Measurements from ENCODE around the gene PLCH1.
"Not testable (repeated sequence)": the region's sequence is repeated elsewhere in the genome, so short reads cannot be mapped to it uniquely, and the experiment has no call there.

PLCH1 gene

DNA sequence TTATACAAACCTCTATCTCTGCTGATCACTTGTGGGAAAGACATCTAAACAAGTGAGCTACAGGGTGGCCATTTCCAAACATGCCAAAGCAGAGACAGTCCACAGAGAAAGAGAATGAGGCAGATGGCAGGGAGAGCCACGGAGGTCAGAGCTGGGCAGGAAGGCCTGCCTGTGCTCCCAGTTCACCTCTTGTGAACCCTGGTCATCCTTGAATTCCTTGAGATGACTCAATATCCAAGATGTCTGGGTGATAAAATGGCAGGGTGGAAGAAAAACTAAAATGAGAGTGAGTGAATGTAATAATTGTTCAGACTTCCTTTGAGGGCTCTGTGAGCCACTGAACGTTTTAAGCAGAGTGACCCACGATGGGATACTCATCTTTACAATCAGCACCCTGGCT, 104.8 kb downstream of the PLCH1 start:
- no peak for DNase-seq

DNA sequence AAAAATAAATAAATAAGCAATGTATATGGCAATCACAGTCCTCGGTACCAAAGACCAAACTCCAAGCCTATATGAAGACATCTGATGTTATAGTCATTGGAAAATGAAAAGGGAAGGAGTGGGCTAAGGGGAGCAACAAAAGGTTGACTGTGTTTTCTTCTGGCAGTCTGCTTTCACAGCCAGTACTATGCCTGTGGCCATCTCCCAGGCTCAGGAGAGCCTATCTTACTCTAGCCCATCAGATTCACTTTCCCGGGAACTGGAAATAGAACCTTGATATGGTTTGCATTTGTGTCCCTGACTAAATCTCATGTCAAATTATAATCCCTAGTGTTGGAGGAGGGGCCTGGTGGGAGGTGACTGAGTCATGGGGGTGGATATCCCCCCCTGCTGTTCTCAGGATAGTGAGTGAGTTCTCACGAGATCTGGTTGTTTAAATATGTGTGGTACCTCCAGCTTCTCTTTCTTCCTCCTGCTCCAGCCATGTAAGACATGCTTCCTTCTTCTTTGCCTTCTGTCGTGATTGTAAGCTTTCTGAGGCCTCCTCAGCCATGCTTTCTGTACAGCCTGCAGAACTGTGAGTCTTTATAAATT, 105.3 kb downstream of the PLCH1 start:
- DNase-seq = no peak

DNA sequence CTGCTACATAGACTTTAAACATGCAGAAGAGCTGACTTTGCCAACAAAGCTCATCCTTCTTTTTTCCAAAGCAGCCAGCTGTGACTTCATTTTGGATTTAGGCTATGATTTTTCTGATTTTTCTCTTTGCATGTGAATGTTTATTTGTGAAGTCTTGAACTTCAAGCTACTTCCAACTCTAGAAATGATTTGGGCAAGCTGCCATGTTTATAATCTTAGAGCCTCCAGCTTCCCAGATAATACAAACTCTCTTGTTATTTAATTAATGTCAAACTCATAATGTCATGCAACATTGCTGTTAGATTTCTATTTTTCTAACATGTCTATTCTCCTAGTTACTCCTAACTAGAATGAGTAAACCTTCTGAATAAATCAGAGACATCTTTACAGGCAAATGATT, 106.4 kb downstream of the PLCH1 start:
- DNase-seq = not testable (repeated sequence)

GRCh38 chr3:155637567-155637966, 107.3 kb downstream of the PLCH1 start:
- no peak for DNase-seq

DNA sequence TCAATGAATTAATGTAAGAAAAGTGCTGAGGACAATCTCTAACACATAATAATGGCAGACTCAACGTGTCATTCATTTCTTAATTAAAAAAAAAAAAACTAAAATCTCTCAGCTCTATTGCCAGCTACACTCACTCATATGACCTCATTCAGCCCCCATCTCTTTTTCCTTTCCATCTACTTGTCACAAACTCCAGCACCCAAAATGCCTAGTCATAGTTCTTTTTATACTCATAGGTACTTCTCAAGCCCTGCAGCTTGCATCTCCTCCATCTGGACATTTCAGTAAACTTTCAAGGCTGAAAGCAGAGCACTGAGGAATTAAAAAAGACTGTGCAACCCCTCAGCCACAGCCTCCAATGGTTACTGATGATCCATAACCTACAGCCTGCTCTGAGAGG, 109.8 kb downstream of the PLCH1 start:
- DNase-seq = no peak

- DNase-seq = no peak
Measured at GRCh38 chr3:155634121-155634719, 110.7 kb downstream of the PLCH1 start.

GRCh38 chr3:155631323-155632019, 113.4 kb downstream of the PLCH1 start:
- no peak for DNase-seq

- no peak for DNase-seq
Measured at GRCh38 chr3:155629556-155629955, 115.3 kb downstream of the PLCH1 start.

DNA sequence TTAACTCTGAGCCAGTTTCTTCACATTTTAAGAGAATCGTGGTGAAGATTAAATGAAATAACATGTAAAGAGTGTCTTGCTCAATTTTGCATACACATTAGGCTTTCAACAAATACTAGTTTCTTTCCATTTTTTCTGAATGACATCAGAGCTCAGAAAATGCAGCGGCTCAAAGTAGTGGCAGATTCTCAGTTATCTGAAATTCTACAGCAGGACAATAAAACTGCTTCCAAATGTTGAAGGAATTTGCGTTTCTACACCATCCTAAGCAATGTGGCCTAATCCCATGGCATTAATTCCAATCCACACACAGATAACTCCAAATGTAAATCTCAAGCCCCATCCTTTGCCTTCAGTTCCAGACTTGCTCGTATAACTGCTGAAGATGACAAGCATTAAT, 115.8 kb downstream of the PLCH1 start:
- no peak for DNase-seq

DNA sequence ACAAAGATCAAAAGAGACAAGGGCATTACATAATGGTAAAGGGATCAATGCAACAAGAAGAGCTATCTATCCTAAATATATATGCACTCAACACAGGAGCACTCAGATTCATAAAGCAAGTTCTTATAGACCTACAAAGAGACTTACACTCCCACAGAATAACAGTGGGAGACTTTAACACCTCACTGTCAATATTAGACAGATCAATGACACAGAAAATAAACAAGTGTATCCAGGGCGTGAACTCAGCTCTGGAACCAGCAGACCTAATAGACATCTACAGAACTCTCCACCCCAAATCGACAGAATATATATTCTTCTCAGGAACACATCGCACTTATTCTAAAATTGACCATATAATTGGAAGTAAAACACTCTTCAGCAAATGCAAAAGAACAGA, 122.2 kb downstream of the PLCH1 start:
- DNase-seq = not testable (repeated sequence)

DNA sequence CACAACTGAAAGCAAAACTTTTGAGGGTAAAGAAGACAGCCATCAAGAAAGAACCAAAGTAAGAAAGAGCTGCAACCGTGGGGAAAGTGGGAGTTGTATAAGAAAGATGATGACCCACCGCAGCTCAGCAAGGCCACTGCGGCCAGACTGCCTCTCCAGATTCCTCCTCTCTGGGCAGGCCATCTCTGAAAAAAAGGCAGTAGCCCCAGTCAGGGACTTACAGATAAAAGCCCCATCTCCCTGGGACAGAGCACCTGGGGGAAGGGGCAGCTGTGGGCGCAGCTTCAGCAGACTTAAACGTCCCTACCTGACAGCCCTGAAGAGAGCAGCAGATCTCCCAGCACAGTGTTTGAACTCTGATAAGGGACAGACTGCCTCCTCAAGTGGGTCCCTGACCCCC, 124.3 kb downstream of the PLCH1 start:
- DNase-seq = not testable (repeated sequence)

DNA sequence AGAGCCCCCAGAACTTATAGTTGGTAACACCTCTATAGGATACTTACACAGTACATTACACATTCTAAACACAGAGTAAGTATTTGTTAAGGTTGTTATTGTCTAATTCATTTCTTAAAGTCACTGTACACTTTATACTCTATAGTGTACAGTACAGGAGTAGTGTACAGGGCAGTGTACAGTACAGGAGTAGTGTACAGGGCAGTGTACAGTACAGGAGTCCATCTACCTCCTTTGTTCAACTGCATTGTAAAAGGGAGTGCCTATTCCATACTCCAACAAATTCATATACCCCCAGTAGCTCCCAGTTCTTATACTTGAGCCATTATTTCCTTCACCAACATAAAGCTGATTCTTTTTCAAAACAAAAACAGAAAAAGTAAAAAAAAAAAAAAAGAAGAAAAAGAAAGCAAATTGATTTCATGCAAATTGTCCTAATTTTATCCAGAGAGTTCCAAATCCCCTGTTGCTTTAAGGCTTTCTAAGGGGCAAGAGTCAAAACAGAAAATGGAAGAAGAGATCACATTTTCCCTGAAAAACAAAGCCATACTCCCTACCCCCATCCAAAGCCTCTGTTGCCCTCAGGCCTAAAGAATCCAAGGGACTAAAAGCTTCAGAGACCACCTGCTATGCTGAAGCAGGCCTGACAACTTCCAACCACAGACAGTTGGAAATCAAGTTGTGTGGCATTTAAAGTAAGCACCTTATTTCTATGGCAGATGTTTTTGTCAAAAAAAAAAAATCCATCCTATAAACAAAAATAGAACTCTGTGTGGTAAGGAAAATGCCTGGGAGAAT, 125.6 kb downstream of the PLCH1 start:
- no peak for DNase-seq

DNA sequence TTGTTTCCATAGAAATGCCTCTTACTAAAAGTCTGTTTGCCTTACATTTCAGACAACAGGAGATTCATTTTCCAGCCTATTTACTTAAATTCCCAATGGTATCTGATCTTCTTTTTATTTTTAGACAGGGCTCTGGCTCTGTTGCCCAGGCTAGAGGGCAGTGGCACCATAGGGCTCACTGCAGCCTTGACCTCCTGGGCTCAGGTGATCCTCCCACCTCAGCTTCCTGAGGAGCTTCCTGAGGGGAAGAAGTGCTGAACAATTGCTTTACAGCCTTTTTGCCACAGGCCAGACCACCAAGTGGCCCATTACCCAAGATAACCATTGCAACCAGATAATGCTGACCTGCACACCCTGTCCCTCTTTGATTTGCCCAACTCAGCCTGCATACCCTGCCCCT, 126.3 kb downstream of the PLCH1 start:
- no peak for DNase-seq

DNA sequence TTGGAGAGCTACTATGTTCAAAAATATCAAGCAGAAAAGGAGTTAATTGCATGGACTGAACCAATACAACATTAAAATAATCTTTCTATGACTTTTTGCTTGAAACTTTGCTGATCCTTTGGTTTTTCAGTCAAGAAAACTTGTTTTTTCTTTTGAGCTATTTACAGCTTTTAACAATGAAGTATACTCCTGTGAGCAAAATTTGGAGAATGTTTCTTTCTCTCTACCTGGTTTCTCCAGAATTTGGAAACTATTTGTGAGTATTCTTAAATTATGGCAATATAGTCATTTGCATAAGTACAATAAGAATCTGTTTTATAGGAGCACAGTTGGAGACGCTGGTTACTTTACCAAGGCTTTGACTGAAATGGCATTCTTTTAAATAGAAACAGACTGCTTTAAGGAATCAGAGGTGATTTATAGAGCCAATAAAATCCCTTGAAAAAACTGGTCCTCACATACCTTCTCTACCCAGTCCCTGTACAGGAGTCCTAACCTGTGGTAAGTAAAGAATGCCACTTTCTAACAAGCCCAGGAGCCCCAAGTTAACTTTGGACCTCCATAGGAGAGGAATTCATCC, 127.4 kb downstream of the PLCH1 start:
- DNase-seq = no peak

DNA sequence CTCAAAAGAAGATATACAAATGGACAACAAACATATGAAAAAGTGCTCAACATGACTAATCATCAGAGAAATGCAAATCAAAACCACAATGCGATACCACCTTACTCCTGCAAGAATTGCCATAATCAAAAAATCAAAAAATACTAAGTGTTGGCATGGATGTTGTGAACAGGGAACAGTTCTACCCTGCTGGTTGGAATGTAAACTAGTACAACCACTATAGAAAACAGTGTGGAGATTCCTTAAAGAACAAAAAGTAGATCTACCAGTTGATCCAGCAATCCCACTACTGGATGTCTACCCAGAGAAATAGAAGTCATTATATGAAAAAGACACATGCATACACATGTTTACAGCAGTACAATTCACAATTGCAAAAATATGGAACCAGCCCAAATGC, 129.7 kb downstream of the PLCH1 start:
- DNase-seq = not testable (repeated sequence)

DNA sequence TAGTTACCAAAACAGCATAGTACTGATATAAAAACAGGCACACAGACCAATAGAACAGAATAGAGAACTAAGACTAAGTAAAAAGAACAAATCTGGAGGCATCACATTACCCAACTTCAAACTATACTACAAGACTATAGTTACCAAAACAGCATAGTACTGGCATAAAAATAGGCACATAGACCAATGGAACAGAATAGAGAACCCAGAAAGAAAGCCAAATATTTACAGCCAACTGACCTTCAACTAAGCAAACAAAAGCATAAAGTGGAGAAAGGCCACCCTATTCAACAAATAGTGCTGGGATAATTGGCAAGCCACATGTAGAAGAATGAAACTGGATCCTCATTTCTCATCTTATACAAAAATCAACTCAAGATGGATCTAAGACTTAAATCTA, 130.5 kb downstream of the PLCH1 start:
- DNase-seq = not testable (repeated sequence)

DNA sequence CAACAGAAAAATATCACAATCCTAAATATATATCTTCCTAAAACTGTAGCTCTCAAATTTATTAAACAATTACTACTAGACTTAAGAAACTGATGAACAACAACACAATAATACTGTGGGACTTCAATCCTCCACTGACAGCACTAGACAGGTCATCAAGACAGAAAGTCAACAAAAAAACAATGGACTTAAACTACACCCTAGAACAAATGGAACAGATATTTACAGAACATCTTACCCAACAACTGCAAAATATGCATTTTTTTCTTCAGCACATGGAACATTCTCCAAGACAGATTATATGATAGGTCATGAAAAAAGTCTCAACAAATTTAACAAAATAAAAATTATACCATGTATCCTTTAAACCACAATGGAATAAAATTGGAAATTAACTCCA, 133.4 kb downstream of the PLCH1 start:
- DNase-seq = no peak

DNA sequence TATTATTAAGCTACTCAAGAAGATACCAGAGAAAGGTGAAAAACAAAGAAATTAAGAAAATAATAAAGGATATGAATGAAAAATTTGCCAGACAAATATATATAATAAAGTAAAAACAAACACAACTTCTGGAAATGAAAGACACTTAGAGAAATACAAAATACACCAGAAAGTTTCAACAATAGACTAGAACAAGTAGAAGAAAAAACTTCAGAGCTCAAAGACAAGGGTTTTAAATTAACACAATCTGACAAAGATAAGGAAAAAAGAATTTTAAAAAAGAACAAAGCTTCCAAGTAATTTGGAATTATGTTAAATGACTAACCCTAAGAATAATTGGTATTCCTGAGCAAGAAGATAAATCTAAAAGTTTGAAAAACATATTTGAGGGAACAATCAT, 135.3 kb downstream of the PLCH1 start:
- no peak for DNase-seq

DNA sequence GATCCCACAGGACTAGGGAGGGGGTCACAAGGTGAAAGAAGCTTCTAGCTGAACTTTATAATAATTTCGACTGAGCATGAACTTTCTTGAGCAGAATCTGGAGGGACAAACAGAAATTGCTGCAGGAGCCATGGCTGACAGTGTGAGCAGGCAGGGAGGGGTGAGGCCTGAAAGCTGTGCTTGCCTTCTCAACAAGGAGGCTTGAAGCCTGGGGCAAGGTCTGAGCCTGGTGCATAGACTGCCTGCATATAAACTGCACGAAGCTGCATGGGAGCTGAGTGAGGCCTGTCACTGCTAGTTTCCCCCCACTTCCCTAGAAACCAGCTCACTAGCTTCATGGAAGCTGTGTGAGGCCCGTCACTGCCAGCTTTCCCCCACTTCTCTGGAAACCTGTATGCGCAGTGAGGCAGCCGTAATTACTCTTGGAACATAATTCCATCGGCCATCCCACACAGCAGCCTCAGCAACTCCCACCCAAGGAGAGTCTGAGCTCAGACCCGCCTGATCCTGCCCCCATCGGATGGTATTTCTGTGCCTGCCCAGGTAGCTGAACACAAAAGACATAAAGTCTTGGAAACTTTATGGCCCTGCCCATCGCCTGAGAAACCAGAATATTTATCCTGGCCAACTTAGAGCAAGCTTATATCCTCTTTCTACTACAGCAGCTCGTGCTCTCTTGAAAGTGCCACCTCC, 136.5 kb downstream of the PLCH1 start:
- no peak for DNase-seq

GRCh38 chr3:155607761-155608160, 137.1 kb downstream of the PLCH1 start:
- no peak for DNase-seq

GRCh38 chr3:155605571-155605970, 139.3 kb downstream of the PLCH1 start:
- DNase-seq = no peak

- DNase-seq = no peak
Measured at GRCh38 chr3:155604967-155605366, 139.9 kb downstream of the PLCH1 start.

GRCh38 chr3:155604126-155604525, 140.7 kb downstream of the PLCH1 start:
- no peak for DNase-seq
